Right cardiac atrium (tissue), 5 donors: Measurements from ENCODE around the gene ONECUT2. TPM values are rescaled to one million over a fixed set of nuclear protein-coding genes. Genes with fewer than 3 reads are reported as not detected.
"Not testable (repeated sequence)": the region's sequence is repeated elsewhere in the genome, so short reads cannot be mapped to it uniquely, and the experiment has no call there.

Source experiments
- ATAC-seq, 2 donors: fragments of 200-7000 bp; cut with Tn5 transposase; one replicate each; pipeline versions ENCODE4 v1.8.0 to v1.9.1; 2020; ENCODE audit warnings: moderate library complexity in 2 of 2, mild to moderate bottlenecking in 1 of 2
- DNase-seq, 3 donors: peaks; one replicate each; pipeline ENCODE4 v3.0.0-alpha.2; 2020
- H3K27ac ChIP-seq: one replicate; pipeline ENCODE4 v1.5.1; 2013; ENCODE audit warnings: mild to moderate bottlenecking, low read length, control low read depth, moderate library complexity
- H3K27me3 ChIP-seq: one replicate; pipeline ENCODE4 v1.6.1; 2013; ENCODE audit not compliant: control insufficient read depth, insufficient read depth
- H3K4me1 ChIP-seq: one replicate; pipeline ENCODE4 v1.6.1; 2013; ENCODE audit warnings: low read length; ENCODE audit not compliant: control insufficient read depth, insufficient read depth
- H3K4me3 ChIP-seq: one replicate; pipeline ENCODE4 v1.5.1; 2013; ENCODE audit warnings: low read length, control low read depth
- H3K9me3 ChIP-seq: one replicate; pipeline ENCODE4 v1.6.1; 2013; ENCODE audit warnings: low read length; ENCODE audit not compliant: control insufficient read depth
- WGBS: extraction: QIAGEN DNeasy Blood & Tissue Kit; methylation state at CpG from one replicate; pipeline ENCODE4 v1.1.7; 2013; 5-methylcytosine and 5-hydroxymethylcytosine counted together
- intact Hi-C, 4 donors: fragments of 100-400 bp; cut with DNase I; formaldehyde crosslinking; loops; one replicate each; pipeline versions ENCODE4 v1.11.0 to v1.14.0; 2022 to 2023
- polyA plus RNA-seq: library from polyadenylated mRNA; stranded (reverse); fragments of 200-250 nt; gene quantifications from one replicate; pipeline ENCODE4 v1.2.3, GENCODE V29; 2013
- total RNA-seq, 4 donors: library from RNA; stranded (reverse); fragmentation: NEBNext Ultra II Directional; extraction: Animal tissue kit (Norgen Biotek cat#: 25700); gene quantifications; one replicate each; pipeline ENCODE4 v1.2.1, GENCODE V29; 2021
- donor health status: healthy with polysubstance abuse.
- donor health status: DM: no; HTN: yes; CAD: no.
- donor health status: DM: no; HTN: no; CAD: no.
- donor health status: DM: no; HTN: yes; CAD: no; lungs with severe emphysema.
- donor health status: DM: yes; HTN: yes; CAD: no.

The ONECUT2 gene
- total and polyA plus RNA-seq, 5 donors, result 0.02 to 0.20 (median 0.06) TPM; not detected in 1

DNA sequence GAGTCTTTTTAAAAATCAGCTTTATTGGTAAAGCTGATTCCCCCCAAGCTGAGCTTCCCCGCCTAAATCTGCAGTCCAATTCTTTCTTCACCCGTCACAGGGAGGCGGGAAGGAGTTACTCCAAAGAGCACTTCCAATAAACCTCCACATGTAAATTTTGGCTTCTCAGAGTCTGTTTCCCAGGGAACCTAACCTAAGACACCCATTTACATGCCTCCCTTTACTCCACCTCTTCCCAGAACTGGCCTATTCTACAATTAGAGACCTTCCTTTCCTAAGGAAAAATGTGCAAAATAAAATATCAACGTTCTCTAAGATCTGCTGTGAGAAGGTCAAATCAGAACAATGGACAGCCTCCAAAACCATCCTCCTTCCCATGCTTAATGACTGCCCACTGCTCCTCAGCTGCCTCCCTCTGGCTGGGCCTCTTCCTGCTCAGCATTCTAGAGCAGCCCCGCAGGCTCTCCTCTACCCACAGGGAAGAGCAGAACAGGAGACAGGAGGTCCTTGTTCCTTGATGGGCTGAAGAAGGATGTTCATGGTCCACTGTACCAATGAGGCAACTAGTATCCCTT is 63.6 kb downstream of the ONECUT2 start:
- Histone ChIP-seq H3K27me3 (no peaks in the 10 kb centered on the region), H3K4me3 (no peak overlapping the region), H3K4me1 (no peaks in the 10 kb centered on the region), H3K27ac (no peak overlapping the region), H3K9me3 (no peaks in the 10 kb centered on the region)
- ATAC-seq (no peak), DNase-seq (no peak)
- WGBS, result 70% methylated on average over 5 of the region's 5 CpGs
- intact Hi-C loops, result no loop called here

GRCh38 chr18:57502624-57503023 is 67.5 kb downstream of the ONECUT2 start:
- Histone ChIP-seq H3K27me3 (no peaks in the 10 kb centered on the region), H3K9me3 (no peaks in the 10 kb centered on the region), H3K27ac (no peak overlapping the region), H3K4me3 (no peak overlapping the region), H3K4me1 (no peaks in the 10 kb centered on the region)
- DNase-seq, result no peak
- no peak for ATAC-seq
- intact Hi-C loops, result no loop called here
- WGBS, result 66% methylated on average over 9 of the region's 9 CpGs

- H3K27me3 ChIP-seq, result no peaks in the 10 kb centered on the region
- H3K27ac ChIP-seq, result no peak overlapping the region
- no peak for ATAC-seq
- no peaks in the 10 kb centered on the region for H3K4me1 ChIP-seq
- 24% methylated on average over 1 of the region's 1 CpG for WGBS
- DNase-seq, result no peak
- H3K4me3 ChIP-seq, result no peak overlapping the region
- intact Hi-C loops, result no loop called here
- no peaks in the 10 kb centered on the region for H3K9me3 ChIP-seq
Measured at GRCh38 chr18:57505231-57505630, 70.1 kb downstream of the ONECUT2 start.

DNA sequence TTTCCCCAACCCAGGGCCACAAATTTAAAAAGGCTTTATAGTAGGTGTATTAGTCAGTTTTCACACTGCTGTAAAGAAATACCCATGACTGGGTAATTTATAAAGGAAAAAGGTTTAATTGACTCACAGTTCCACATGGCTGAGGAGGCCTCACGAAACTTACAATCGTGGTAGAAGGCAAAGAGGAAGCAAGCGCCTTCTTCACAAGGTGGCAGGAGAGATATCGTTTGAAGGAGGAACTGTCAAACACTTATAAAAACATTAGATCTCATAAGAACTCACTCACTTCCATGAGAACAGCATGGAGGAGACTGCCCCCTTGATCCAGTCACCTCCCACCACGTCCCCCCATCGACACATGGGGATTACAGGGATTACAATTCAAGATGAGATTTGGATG is 80.9 kb downstream of the ONECUT2 start:
- intact Hi-C loops, result no loop called here
- DNase-seq (no peak), ATAC-seq (no peak)
- Histone ChIP-seq H3K4me1 (no peaks in the 10 kb centered on the region), H3K9me3 (no peaks in the 10 kb centered on the region), H3K27me3 (no peaks in the 10 kb centered on the region), H3K27ac (no peak overlapping the region), H3K4me3 (no peak overlapping the region)
- 60% methylated on average over 6 of the region's 6 CpGs for WGBS

DNA sequence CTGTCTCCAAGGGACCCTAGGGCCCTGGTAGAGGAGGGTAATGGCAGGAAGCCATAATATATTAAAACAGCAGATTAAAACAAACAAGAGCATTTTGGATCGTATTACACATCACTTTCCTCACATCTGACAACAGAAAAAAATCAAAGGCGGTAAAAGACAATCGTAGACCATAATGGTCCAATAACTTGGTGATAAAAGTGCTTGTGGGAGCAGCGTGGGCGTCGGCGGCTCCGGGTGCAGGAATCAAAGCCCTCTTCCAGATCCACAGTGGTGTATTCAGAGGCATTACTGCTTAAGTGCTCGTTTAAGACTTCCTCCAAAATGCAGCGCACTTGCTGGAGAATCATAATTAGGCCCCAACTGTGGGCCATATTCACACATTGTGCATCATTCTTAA is 83.4 kb downstream of the ONECUT2 start:
- H3K4me3 ChIP-seq, result no peak overlapping the region
- H3K4me1 ChIP-seq, result no peaks in the 10 kb centered on the region
- H3K9me3 ChIP-seq, result no peaks in the 10 kb centered on the region
- DNase-seq, result no peak
- no peak for ATAC-seq
- H3K27ac ChIP-seq, result no peak overlapping the region
- intact Hi-C loops, result no loop called here
- 79% methylated on average over 10 of the region's 10 CpGs for WGBS
- no peaks in the 10 kb centered on the region for H3K27me3 ChIP-seq

- Histone ChIP-seq H3K4me3 (no peak overlapping the region), H3K27me3 (no peaks in the 10 kb centered on the region), H3K4me1 (no peaks in the 10 kb centered on the region), H3K27ac (no peak overlapping the region), H3K9me3 (no peaks in the 10 kb centered on the region)
- 74% methylated on average over 7 of the region's 7 CpGs for WGBS
- no peak for ATAC-seq
- no peak for DNase-seq
- intact Hi-C loops, result no loop called here
Measured at GRCh38 chr18:57519668-57520424, 84.7 kb downstream of the ONECUT2 start.

GRCh38 chr18:57522348-57522747 is 87.2 kb downstream of the ONECUT2 start:
- intact Hi-C loops, result not testable (repeated sequence)

GRCh38 chr18:57523171-57523956 is 88.2 kb downstream of the ONECUT2 start:
- intact Hi-C loops, result no loop called here
- DNase-seq, result peak in 1 of 3 donors; percentile 49
- no peaks in the 10 kb centered on the region for H3K27me3 ChIP-seq
- H3K4me3 ChIP-seq, result no peak overlapping the region
- 68% methylated on average over 11 of the region's 11 CpGs for WGBS
- no peaks in the 10 kb centered on the region for H3K4me1 ChIP-seq
- H3K27ac ChIP-seq, result no peak overlapping the region
- no peaks in the 10 kb centered on the region for H3K9me3 ChIP-seq
- ATAC-seq, result no peak

More at GRCh38 chr18:57522348-57522747, 87.2 kb downstream of the ONECUT2 start:
- H3K27me3 ChIP-seq, H3K27ac ChIP-seq, H3K4me3 ChIP-seq, H3K4me1 ChIP-seq, DNase-seq, H3K9me3 ChIP-seq, ATAC-seq: not testable (repeated sequence)

GRCh38 chr18:57527556-57528229 is 92.5 kb downstream of the ONECUT2 start:
- DNase-seq (no peak), ATAC-seq (no peak)
- H3K27me3 ChIP-seq, result no peaks in the 10 kb centered on the region
- H3K27ac ChIP-seq, result no peak overlapping the region
- no peaks in the 10 kb centered on the region for H3K9me3 ChIP-seq
- intact Hi-C loops, result no loop called here
- H3K4me1 ChIP-seq, result no peaks in the 10 kb centered on the region
- H3K4me3 ChIP-seq, result no peak overlapping the region
- WGBS, result 59% methylated on average over 13 of the region's 13 CpGs

- Histone ChIP-seq H3K27me3 (no peaks in the 10 kb centered on the region), H3K9me3 (no peaks in the 10 kb centered on the region), H3K4me1 (peaks cover 2% of the 10 kb centered on the region), H3K27ac (no peak overlapping the region), H3K4me3 (no peak overlapping the region)
- intact Hi-C loops, result no loop called here
- no peak for DNase-seq
- no peak for ATAC-seq
- 80% methylated on average over 7 of the region's 7 CpGs for WGBS
Measured at GRCh38 chr18:57529151-57529550, 94.0 kb downstream of the ONECUT2 start.
